Fibroblast of lung (primary cell): ENCODE results near the gene VSIG10L2. TPM values are rescaled to one million over a fixed set of nuclear protein-coding genes. Genes with fewer than 3 reads are reported as not detected.

Source experiments
- DNase-seq, 2 donors: peaks; one replicate each; pipeline versions ENCODE4 v3.0.0 to v3.0.0-alpha.2; 2010; ENCODE audit warnings: low read depth in 2 of 2
- H2AFZ ChIP-seq: 2 replicates; pipeline ENCODE4 v1.5.1; 2012; ENCODE audit warnings: low read length, control low read depth, inconsistent platforms
- H3K27ac ChIP-seq: 2 replicates; pipeline ENCODE4 v1.5.1; 2011; ENCODE audit warnings: low read length, control low read depth; ENCODE audit not compliant: insufficient read depth
- H3K27me3 ChIP-seq: 2 replicates; pipeline ENCODE4 v1.5.1; 2011; ENCODE audit warnings: mild to moderate bottlenecking, low read length; ENCODE audit not compliant: control insufficient read depth, insufficient read depth
- H3K36me3 ChIP-seq: 2 replicates; pipeline ENCODE4 v1.5.1; 2011; ENCODE audit warnings: low read length; ENCODE audit not compliant: control insufficient read depth, insufficient read depth
- H3K4me1 ChIP-seq: 2 replicates; pipeline ENCODE4 v1.5.1; 2011; ENCODE audit warnings: low read length; ENCODE audit not compliant: control insufficient read depth, insufficient read depth; ENCODE audit errors: extremely low read depth
- H3K4me2 ChIP-seq: 2 replicates; pipeline ENCODE4 v1.5.1; 2011; ENCODE audit warnings: low read length, control low read depth; ENCODE audit not compliant: insufficient read depth; ENCODE audit errors: extremely low read depth
- H3K4me3 ChIP-seq, 4 experiments: fragments of 200-600 bp in 1 of 4; sonication (generic) in 1 of 4; replicated peaks in 1 of 4; 2 replicates each; pipeline ENCODE4 v1.5.1; 2011 to 2016; ENCODE audit warnings: low read length in 4 of 4, low read depth in 3 of 4, mild to moderate bottlenecking in 3 of 4, control low read depth in 2 of 4, inconsistent platforms in 1 of 4, mixed read lengths in 1 of 4; ENCODE audit not compliant: insufficient read depth in 1 of 4; ENCODE audit errors: control extremely low read depth in 1 of 4
- H3K79me2 ChIP-seq: 2 replicates; pipeline ENCODE4 v1.5.1; 2012; ENCODE audit warnings: mild to moderate bottlenecking, low read length, inconsistent platforms; ENCODE audit not compliant: control insufficient read depth, insufficient read depth
- H3K9ac ChIP-seq: 2 replicates; pipeline ENCODE4 v1.5.1; 2011; ENCODE audit warnings: mild to moderate bottlenecking, low read length, control low read depth; ENCODE audit not compliant: insufficient read depth
- H3K9me3 ChIP-seq: 2 replicates; pipeline ENCODE4 v1.5.1; 2012; ENCODE audit warnings: low read depth, low read length; ENCODE audit not compliant: control insufficient read depth, insufficient read depth
- H4K20me1 ChIP-seq: 2 replicates; pipeline ENCODE4 v1.5.1; 2011; ENCODE audit warnings: low read length; ENCODE audit not compliant: control insufficient read depth, insufficient read depth; ENCODE audit errors: extremely low read depth
- CTCF ChIP-seq, 2 donors: IDR thresholded peaks in 1 of 2; conservative IDR thresholded peaks in 1 of 2; 1 replicate in 1 of 2; 2 replicates in 1 of 2; pipeline ENCODE4 v1.5.1; 2011 to 2012; ENCODE audit warnings: low read length in 2 of 2, control low read depth in 1 of 2, inconsistent platforms in 1 of 2, low read depth in 1 of 2, mild to moderate bottlenecking in 1 of 2
- EZH2 ChIP-seq: IDR thresholded peaks from 2 replicates; pipeline ENCODE4 v1.5.1; 2012; ENCODE audit warnings: low read length, control low read depth, mild to moderate bottlenecking; ENCODE audit errors: missing control alignments
- polyA plus RNA-seq, 2 donors: library from polyadenylated mRNA; depleted of rRNA in 1 of 2; stranded (reverse) in 1 of 2; unstranded in 1 of 2; fragments of >200 nt; gene quantifications; 2 replicates each; pipeline ENCODE4 v1.2.1, GENCODE V29; 2011 to 2012; ENCODE audit warnings: missing spikeins in 1 of 2
- total RNA-seq: library from RNA; depleted of rRNA; stranded (reverse); fragments of >200 nt; gene quantifications from 2 replicates; pipeline ENCODE4 v1.2.1, GENCODE V29; 2014

VSIG10L2 gene
- total and polyA plus RNA-seq, 2 donors (not counting 1 experiment from before 2014, with no cell fraction given): not detected

GRCh38 chr11:125960771-125961170 is 14.9 kb downstream of the VSIG10L2 start:
- Histone ChIP-seq H4K20me1 (no peaks in the 10 kb centered on the region), H3K79me2 (no peaks in the 10 kb centered on the region), H3K27me3 (no peaks in the 10 kb centered on the region), H3K4me2 (no peak overlapping the region), H3K27ac (no peak overlapping the region), H2AFZ (no peak overlapping the region), H3K36me3 (no peaks in the 10 kb centered on the region), H3K4me3 (no peak overlapping the region), H3K4me1 (no peaks in the 10 kb centered on the region), H3K9ac (no peak overlapping the region), H3K9me3 (no peaks in the 10 kb centered on the region)
- no peak for TF ChIP-seq EZH2
- TF ChIP-seq CTCF (conservative IDR thresholded peaks at IDR 0.05 in 1 of 2, IDR thresholded peaks at IDR 0.05 in 1 of 2; ENCODE audit: low read depth in 1 of 2, low read length in 2 of 2): no peak
- no peak for DNase-seq

GRCh38 chr11:125967515-125967914 is 21.7 kb downstream of the VSIG10L2 start:
- Histone ChIP-seq H3K79me2 (no peaks in the 10 kb centered on the region), H3K27me3 (no peaks in the 10 kb centered on the region), H3K4me2 (no peak overlapping the region), H3K36me3 (no peaks in the 10 kb centered on the region), H3K9me3 (no peaks in the 10 kb centered on the region), H2AFZ (no peak overlapping the region), H4K20me1 (no peaks in the 10 kb centered on the region), H3K4me1 (no peaks in the 10 kb centered on the region), H3K4me3 (no peak overlapping the region), H3K27ac (no peak overlapping the region), H3K9ac (no peak overlapping the region)
- DNase-seq: no peak
- no peak for TF ChIP-seq CTCF (conservative IDR thresholded peaks at IDR 0.05 in 1 of 2, IDR thresholded peaks at IDR 0.05 in 1 of 2; ENCODE audit: low read depth in 1 of 2, low read length in 2 of 2)
- no peak for TF ChIP-seq EZH2

- no peak for TF ChIP-seq CTCF (conservative IDR thresholded peaks at IDR 0.05 in 1 of 2, IDR thresholded peaks at IDR 0.05 in 1 of 2; ENCODE audit: low read depth in 1 of 2, low read length in 2 of 2)
- TF ChIP-seq EZH2: no peak
- H3K4me3 ChIP-seq: no peak overlapping the region
- H2AFZ ChIP-seq: no peak overlapping the region
- DNase-seq: peak in 1 of 2 donors; percentile 26
- H3K9ac ChIP-seq: no peak overlapping the region
- no peaks in the 10 kb centered on the region for H3K79me2 ChIP-seq
- H3K27ac ChIP-seq: no peak overlapping the region
- H3K27me3 ChIP-seq: no peaks in the 10 kb centered on the region
- no peaks in the 10 kb centered on the region for H4K20me1 ChIP-seq
- H3K9me3 ChIP-seq: no peaks in the 10 kb centered on the region
- H3K36me3 ChIP-seq: no peaks in the 10 kb centered on the region
- no peak overlapping the region for H3K4me2 ChIP-seq
- H3K4me1 ChIP-seq: no peaks in the 10 kb centered on the region
Observed at GRCh38 chr11:125968354-125968753, 22.5 kb downstream of the VSIG10L2 start.
